GM21723 (cell line): ENCODE data around the gene GNB3.

Experiments
- ATAC-seq: cut with Tn5 transposase; IDR thresholded peaks from one replicate; pipeline ENCODE4 v1.9.1; 2021; ENCODE audit warnings: mild to moderate bottlenecking, moderate library complexity; ENCODE audit not compliant: unreplicated experiment

The GNB3 gene

DNA sequence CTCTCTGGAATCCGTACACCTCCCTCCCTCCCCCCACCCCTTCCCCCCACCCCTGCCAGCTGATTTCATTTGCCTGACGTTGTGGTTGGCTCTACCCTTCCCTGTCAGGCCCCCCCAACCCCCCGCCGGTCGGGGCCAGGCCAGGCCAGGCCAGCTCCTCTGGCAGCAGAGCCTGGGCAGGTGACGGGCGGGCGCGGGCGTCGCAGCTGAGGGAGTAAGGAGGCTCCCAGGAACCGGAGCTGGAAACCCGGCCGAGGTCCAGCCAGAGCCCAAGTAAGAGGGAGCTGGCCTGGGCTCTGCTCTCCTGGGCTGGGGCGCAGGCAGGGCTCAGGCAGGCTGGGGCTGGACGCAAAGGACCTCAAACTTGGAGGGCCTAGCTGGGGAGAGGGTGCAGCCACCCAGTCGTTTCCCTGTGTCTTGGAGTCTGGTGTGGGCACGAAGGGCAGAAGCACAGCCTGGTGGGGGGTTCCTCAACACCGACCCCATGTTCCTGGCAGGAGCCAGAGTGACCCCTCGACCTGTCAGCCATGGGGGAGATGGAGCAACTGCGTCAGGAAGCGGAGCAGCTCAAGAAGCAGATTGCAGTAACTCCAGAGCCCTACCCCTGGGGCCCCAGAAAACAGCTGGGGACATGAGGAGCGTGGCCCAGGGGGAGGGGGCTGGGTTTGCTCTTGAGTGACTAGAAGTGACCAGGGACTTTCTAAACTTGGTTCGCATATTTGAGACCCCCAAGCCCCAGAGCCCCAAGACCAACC is at the start of gene GNB3:
Gene GNB3, plus strand, starts transcription at position 165 of the 755 bp plus-strand sequence. Its CDS starts 363 bp downstream, at position 528.
- ATAC-seq, result no peak

DNA sequence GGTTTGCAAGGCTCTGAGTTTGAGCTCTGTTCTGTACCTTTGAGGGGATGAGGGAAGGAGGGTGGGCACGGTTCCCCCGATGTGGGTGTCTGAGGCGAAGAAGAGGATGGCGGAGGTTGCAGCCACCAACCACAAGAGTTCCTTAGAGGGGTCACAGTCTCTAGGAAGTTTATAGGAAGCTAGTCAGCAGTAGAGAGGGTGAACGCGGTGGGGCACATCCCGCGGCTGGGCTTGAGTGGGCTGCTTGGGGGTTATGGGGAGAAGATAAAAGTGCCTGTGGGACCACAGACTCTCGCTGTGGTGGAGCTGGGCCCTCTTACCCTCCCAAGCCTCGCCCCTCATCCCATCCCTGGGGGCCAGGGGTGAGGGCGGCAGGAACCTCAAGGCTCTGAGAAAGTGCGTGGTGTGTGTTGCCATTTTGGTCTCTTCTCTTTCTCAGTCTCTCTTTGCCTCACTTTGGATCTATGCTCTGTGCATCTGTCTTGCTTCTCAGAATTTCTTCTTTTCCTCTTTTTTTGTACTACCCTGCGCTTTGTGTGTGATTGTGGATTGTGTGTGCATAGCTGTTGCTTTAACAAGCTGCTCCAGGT is 48.7 kb upstream of the GNB3 start:
- ATAC-seq, result peak; percentile 21

DNA sequence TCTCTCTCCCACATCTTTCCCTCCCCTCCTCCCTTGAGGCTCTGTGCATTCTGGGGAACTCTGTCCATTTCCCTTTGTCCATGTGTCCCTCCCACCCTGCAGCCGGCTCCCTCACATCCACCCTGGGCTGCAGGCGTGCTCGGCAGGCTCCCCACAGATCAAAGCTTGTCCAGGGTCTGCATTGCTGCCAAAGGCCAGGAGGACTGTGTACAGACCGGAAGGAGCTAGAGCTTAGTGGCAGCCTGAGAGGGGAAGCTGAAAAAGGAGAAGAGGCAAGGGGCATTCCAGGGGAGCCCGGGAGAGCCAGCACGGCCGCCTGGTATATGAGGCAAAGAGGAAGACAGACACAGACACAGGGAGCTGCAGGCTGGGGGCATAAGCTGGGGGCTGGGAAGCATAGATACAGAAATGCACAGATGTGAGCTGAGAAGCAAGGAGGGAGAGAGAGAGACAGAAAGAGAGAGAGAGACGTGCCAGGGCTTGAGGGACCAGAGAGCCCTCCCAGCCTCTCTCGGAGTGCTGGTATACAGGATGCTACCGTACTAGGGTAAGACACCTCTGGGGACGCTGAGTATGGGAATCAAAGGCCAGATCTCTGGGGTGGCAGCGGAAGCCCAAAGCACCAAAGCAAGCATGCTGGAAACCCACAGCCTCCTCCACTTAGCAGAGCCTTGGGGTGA is 48.1 kb upstream of the GNB3 start:
- ATAC-seq, result peak; percentile 61

DNA sequence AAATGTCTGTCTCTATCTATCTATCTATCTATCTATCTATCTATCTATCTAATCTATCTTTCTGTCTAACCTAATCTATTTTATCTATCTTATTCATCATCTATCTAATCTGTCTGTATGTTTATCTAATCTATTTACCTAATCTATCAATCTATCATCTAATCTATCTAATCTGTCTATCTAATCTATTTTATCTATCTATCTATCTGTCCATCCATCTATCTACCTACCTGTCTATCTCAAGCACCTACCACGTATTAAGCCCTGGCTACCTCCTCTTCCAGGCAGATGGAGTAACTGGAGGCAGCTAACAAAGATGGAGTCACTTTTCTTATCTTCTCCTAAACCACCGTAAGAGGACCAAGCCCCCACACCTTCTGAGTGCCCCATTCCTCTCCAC is 45.6 kb upstream of the GNB3 start:
- no peak for ATAC-seq

DNA sequence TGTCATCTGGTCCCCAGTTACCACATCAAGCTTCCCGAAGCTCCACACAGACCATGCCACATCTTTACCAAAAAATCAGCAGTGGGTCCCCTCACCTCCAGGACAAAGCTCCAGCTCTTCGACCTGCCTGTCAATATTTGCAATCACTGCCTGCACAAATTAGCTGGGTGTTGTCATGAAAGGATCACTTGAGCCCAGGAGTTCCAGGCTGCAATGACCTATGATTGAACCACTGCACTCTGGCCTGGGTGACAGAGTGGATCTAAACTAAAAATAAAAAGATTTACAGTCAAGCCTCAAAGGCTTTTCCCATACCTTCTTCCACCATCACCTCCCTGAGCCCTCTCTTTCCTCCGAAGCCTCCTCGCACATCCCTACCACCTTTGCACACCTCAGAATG is 44.1 kb upstream of the GNB3 start:
- no peak for ATAC-seq

DNA sequence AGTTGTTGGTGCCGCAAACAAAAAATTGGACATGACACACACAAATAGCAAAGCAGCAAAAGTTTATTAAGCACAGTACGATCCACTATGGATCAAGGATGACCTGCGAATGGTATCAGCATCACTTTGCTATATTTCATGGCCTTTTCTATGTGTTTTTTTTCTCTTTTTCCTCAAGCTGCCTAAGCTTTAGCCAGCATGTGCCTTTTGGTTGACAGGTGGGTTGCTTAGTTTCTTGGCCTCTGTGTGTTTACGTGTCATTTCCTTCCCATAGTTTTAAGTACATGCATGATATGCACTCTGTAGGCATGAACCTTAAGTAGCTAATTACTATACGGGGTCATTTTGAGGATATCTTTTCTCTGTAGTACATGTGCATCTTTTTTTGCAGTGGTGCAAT is 41.6 kb upstream of the GNB3 start:
- ATAC-seq, result no peak

DNA sequence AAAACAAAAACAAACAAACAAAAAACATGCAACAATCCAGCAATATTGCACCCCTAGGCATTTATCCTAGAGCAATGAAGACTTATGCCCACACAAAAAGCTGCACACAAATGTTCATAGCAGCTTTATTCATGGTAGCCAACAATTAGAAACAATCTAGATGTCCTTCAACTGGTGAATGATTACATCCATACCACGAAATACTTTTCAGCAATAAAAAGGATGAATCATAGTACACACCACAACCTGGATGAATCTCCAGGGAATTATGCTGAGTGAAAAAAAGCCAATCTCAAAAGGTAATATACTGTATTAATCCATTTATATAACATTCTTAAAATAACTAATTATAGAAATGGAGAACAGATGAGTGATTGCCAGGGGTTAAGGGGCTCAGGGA is 33.6 kb upstream of the GNB3 start:
- no peak for ATAC-seq

DNA sequence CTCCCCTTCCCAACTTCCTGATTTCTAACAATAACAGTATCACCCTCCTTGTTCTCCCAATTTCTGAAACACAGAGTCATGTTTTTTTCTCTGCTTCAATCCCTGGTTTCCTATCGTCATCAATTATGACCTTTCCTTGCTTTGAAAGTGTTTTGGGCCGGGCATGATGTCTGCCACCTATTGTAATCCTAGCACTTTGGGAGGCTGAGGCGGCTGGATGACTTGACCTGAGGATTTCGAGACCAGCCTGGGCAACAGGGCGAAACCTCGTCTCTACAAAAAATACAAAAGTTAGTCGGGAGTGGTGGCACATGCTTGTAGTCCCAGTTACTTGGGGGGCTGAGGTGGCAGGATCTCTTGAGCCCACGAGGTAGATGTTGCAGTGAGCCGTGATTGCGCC is 31.7 kb upstream of the GNB3 start:
- no peak for ATAC-seq

DNA sequence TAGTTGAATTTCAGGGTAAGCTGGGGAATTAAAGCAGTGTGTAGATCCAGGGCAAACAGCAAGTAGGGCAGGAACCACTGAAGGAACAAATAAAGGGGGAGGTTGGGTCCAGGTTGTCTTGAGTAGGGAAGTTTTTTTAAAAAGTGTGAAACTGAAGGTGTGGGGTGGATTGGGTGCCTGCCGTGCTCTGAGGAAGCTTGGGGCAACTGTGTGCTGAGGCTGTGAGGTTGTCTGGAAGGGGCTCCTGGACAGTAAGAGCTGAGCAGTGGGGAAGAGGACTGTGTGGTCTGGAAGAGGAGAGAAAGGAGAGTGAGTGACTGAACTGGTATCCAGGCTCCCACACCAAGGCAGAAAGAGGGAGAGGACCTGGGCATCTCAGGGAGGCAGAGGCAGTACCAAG is 30.0 kb upstream of the GNB3 start:
- no peak for ATAC-seq

DNA sequence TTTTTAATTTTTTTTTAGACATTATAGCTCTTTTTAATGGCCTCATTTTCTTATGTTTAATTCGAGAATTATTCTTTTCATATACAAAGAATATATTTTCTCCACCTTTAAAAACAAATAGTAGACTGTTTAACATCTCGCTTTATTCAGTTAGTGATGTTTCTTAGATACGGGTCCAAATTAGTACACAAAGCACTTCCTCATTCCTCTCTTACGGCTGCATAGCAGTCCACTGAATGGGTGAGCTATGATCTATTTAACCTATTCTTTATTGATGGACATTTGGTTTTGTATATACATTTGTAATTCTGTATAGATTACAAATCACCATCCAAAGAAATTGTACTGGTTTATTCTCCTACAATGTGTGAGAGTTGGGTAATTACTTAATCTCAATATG is 27.4 kb upstream of the GNB3 start:
- no peak for ATAC-seq

DNA sequence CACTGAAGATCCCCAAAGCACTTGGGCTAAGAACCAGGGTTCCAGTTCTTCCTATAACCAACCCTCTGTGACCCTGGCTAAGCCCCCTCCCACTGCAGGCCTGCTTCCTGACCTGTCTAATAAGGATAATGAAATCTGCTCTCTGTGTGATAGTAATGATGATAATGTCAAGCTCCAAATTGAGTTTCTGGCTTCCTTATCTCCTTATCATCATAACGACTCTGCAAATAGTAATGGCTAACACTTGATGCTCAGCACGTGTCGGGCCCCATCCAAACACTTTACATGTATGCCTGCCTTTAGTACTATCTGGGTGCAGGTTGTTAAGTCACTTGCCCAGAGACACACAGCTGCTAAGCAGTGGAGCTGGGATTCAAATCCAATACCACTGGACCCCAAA is 24.1 kb upstream of the GNB3 start:
- ATAC-seq, result no peak

DNA sequence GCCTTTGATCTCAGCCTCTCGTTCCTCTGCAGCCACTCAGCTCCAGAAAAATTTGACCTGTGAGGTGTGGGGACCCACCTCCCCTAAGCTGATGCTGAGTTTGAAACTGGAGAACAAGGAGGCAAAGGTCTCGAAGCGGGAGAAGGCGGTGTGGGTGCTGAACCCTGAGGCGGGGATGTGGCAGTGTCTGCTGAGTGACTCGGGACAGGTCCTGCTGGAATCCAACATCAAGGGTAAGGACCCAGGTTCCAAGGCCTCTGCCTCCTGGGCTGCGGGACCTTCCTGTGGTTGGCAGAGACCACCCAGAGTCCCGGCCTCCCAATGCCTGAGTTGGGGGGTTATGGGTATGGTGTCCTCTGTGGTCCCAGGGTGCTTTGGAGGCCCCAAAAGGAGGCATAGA is 23.6 kb upstream of the GNB3 start:
- ATAC-seq, result no peak

DNA sequence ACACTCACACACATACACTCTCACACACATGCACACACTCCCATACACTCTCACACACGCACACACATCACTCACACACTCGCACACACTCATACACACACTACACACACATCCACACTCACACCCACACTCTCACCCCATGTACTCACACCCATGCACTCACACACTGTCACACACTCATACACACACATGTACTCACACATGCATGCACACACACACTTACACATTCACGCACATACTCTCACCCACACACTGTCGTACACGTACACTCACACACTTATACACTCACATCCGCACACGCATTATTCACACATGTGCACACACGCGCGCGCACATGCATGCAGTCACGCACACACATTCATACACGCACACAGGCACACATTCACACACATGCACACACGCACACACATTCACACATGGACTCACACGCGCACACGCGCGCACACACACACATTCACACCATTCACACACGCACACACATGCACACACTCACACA is 23.0 kb upstream of the GNB3 start:
- no peak for ATAC-seq

DNA sequence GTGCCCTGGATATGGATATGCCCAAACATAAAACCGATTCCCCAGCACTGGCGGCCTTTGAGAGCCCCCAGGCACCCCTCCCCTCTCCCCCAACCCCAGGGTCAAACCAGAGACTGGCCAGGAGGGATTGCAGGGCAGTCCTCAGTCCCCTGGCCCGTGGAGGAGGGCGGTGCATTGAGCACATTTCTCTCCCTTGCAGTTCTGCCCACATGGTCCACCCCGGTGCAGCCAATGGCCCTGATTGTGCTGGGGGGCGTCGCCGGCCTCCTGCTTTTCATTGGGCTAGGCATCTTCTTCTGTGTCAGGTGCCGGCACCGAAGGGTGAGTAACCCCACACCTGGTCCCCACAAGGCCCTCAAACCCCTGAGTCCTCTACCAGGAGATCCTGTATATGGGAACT is 22.5 kb upstream of the GNB3 start:
- ATAC-seq, result no peak

DNA sequence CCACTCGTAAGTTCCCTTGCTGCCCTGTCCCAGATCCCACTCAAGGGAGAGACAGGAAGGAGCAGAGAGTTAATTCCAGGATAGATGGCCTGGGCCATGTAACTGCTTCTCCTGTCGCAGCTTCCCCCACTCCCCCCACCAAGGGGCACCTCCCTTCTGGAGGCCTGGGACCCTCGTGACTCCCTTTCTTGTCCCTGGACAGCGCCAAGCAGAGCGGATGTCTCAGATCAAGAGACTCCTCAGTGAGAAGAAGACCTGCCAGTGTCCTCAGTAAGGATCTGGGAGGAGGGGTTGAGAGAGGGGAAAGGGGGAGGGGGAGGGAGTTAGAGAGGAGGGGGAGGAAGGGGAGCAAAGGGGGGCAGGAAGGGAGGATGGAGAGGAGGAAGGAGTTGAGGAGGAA is 22.1 kb upstream of the GNB3 start:
- no peak for ATAC-seq

DNA sequence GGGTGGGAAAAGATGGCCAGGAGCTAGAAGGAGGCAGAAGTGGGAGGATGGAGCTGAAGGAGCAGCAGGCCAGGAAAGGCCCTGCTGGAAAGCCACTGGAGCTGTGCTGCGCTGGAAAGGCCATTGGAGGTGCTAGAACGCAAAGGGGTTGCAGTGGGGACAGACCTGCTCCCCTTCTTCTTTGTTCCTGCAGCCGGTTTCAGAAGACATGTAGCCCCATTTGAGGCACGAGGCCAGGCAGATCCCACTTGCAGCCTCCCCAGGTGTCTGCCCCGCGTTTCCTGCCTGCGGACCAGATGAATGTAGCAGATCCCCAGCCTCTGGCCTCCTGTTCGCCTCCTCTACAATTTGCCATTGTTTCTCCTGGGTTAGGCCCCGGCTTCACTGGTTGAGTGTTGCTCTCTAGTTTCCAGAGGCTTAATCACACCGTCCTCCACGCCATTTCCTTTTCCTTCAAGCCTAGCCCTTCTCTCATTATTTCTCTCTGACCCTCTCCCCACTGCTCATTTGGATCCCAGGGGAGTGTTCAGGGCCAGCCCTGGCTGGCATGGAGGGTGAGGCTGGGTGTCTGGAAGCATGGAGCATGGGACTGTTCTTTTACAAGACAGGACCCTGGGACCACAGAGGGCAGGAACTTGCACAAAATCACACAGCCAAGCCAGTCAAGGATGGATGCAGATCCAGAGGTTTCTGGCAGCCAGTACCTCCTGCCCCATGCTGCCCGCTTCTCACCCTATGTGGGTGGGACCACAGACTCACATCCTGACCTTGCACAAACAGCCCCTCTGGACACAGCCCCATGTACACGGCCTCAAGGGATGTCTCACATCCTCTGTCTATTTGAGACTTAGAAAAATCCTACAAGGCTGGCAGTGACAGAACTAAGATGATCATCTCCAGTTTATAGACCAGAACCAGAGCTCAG is 21.4 kb upstream of the GNB3 start:
- ATAC-seq, result no peak

DNA sequence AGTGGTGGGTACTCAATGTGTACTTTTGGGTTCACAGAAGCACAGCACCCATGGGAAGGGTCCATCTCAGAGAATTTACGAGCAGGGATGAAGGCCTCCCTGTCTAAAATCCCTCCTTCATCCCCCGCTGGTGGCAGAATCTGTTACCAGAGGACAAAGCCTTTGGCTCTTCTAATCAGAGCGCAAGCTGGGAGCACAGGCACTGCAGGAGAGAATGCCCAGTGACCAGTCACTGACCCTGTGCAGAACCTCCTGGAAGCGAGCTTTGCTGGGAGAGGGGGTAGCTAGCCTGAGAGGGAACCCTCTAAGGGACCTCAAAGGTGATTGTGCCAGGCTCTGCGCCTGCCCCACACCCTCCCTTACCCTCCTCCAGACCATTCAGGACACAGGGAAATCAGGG is 20.6 kb upstream of the GNB3 start:
- no peak for ATAC-seq

DNA sequence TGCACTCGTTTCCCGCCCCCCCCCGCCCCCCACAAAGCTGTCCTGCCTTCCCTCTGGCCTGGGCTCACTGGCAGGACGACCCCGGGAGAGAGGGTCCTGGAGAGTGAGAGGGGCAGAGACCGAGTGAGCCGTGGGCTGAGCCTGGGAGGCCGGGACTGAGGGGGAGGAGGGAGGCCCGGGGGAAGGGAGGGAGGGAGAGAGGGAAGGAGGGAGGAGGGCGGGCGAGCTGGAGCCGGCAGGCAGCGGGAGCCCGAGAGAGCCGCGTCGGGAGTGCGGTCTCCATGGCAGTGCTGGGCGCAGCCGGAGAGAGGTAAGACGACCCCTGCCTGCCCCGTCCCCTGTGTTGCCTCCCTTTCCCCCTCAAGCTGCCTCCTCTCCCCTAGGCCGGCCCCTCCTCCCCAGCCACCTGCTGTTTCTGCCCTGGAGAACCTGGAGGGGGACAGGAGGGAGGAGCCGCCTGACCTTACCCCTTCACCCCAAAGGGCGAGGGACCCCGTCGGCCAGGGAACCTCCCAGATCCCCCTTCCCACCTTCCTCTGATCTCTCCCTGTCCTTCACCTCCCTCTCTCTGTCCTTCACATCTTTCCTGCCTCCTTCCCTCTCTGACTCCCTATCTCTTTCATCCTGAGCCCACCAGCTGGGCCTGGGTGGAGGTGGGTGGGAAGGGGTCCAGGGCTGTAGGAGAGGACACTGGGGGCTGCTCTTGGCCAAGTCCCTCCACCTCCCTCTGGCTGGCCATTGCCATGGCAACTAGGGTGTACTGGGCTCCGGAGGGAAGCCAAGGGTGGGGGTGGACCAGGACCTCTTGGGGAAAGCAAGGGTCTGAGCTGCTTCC is 18.9 kb upstream of the GNB3 start, which contains the start of gene GPR162:
Gene GPR162, plus strand, starts transcription at position 231 of the 835 bp plus-strand sequence. CDS start 2,078 bp downstream, outside the sequence.
- no peak for ATAC-seq

DNA sequence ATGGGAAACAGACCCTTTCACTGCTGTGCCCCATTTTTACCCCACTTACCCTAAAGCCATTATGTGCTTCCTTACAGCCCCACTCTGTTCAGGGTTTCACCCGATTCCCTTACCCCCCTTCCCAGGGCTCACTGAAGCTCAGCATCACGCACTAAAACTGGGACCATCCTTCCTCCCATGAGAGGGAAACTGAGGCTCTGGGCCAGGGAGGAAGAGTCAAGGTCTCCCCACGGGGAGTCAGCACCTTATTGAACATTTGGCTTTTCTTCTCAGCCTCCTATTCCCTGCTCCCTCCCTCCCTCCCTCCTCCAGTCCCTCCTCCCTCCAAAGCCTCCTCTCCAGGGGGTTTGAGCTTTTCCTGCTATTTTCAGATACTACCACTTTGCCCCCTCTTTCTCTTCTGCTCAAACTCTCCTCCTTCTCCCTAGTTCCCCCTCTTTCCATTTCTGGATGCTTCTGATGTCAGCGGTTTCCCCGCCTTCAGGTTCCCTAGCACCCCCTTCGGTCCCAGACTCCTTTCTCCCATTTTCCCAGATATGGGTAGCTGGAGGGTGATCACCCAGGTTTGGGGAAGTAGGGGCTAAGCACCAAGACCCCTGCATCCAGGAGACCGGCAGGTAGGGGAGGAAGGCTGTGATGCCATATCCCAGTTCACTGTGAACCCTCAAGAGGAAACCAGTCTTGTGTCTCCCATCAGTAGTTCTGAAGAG is 18.1 kb upstream of the GNB3 start:
- ATAC-seq, result no peak
